Heart left ventricle (tissue), 16 donors: ENCODE results near the gene PTPRN2. TPM values are rescaled to one million over a fixed set of nuclear protein-coding genes. Genes with fewer than 3 reads are reported as not detected.

ENCODE experiments used
- ATAC-seq, 4 donors: fragments of 200-7000 bp; cut with Tn5 transposase; one replicate each; pipeline ENCODE4 v1.9.1; 2020 to 2022; ENCODE audit warnings: moderate library complexity in 4 of 4, mild to moderate bottlenecking in 3 of 4, moderate number of reproducible peaks in 1 of 4
- DNase-seq, 5 donors: peaks; one replicate each; pipeline ENCODE4 v3.0.0-alpha.2; 2020
- H3K27ac ChIP-seq, 12 donors: fragments of 200-600 bp; sonication (generic) in 4 of 12; one replicate each; pipeline versions ENCODE4 v1.5.0 to v1.8.0; 2016 to 2022; ENCODE audit warnings: mild to moderate bottlenecking in 2 of 12
- H3K27me3 ChIP-seq, 9 donors: fragments of 200-600 bp; sonication (generic) in 2 of 9; one replicate each; pipeline versions ENCODE4 v1.5.1 to v1.8.0; 2016 to 2022; ENCODE audit warnings: mild to moderate bottlenecking in 3 of 9
- H3K36me3 ChIP-seq, 9 donors: fragments of 200-600 bp; sonication (generic) in 2 of 9; one replicate each; pipeline versions ENCODE4 v1.5.0 to v1.8.0; 2018 to 2022; ENCODE audit warnings: mild to moderate bottlenecking in 2 of 9
- H3K4me1 ChIP-seq, 12 donors: fragments of 200-600 bp; sonication (generic) in 4 of 12; one replicate each; pipeline versions ENCODE4 v1.5.0 to v1.8.0; 2016 to 2022; ENCODE audit warnings: mild to moderate bottlenecking in 3 of 12
- H3K4me3 ChIP-seq, 12 donors: fragments of 200-600 bp; sonication (generic) in 4 of 12; one replicate each; pipeline versions ENCODE4 v1.5.0 to v1.8.0; 2017 to 2022; ENCODE audit warnings: mild to moderate bottlenecking in 9 of 12, moderate library complexity in 4 of 12
- H3K9me3 ChIP-seq, 12 donors: fragments of 200-600 bp; sonication (generic) in 4 of 12; one replicate each; pipeline versions ENCODE4 v1.5.0 to v1.8.0; 2016 to 2022; ENCODE audit warnings: mild to moderate bottlenecking in 1 of 12
- POLR2A ChIP-seq, 2 donors: fragments of 450-650 bp; IDR thresholded peaks; one replicate each; pipeline ENCODE4 v1.6.1; 2017; ENCODE audit warnings: antibody characterized with exemption in 2 of 2, mild to moderate bottlenecking in 2 of 2, moderate library complexity in 2 of 2
- WGBS, 4 donors: extraction: QIAGEN DNeasy Blood & Tissue Kit in 2 of 4; methylation state at CpG; one replicate each; pipeline versions ENCODE4 v1.1.5 to v1.1.7; 2013 to 2018; 5-methylcytosine and 5-hydroxymethylcytosine counted together
- intact Hi-C, 10 donors: fragments of 100-400 bp; cut with DNase I; formaldehyde crosslinking; loops; one replicate each; pipeline versions ENCODE4 v1.11.1 to v1.14.2; 2022
- polyA plus RNA-seq, 2 donors: library from polyadenylated mRNA; stranded (reverse); fragments of 200-250 nt; gene quantifications; one replicate each; pipeline ENCODE4 v1.2.3, GENCODE V29; 2013
- total RNA-seq, 9 donors: library from RNA; depleted of rRNA in 2 of 9; stranded (reverse); fragments of >200 nt in 2 of 9; fragmentation: NEBNext Ultra II Directional in 3 of 9; extraction: Animal tissue kit (Norgen Biotek cat#: 25700) in 3 of 9; gene quantifications; one replicate each; pipeline versions ENCODE4 v1.1.0 to v1.2.4, GENCODE V29; 2016 to 2023
- TF ChIP-seq, protein P1 (sequence below), 12 donors: fragments of 200-600 bp; sonication (generic) in 4 of 12; IDR thresholded peaks; one replicate each; pipeline versions ENCODE4 v1.5.0 to v1.8.0; 2018 to 2022; ENCODE audit warnings: antibody characterized with exemption in 12 of 12, mild to moderate bottlenecking in 5 of 12
- donor health status: ischemic (EF 13 %, LVEDD 7.1; RV severe dilation, severe dysfunction).
- donor health status: healthy with polysubstance abuse.
- donor health status: DM: no; HTN: yes; CAD: no.
- donor health status: DM: no; HTN: no; CAD: no.
- donor health status: ischemic (EF 25% LVEDD 6.9; RV normal size, moderate dysfunction).
- donor health status: ischemic (EF 25% LVEDD 5.7; RV mildly dilated, moderate dysfunction).
- donor health status: healthy.
- donor health status: DM: yes; HTN: yes; CAD: no.
- donor health status: ischemic (EF 35%, LVEDD 5.7; RV mildly dilated, moderate dysfunction).
- donor health status: nonischemic (EF 11% LVEDD 7.7; RV severe dilation, severe dysfunction).
- donor health status: DM: yes; HTN: yes; CAD: no.
- donor health status: PGD.
- donor health status: ischemic (EF 29% LVEDD 5.4; RV normal size, mild dysfunction).
- donor health status: nonischemic (EF 23%, LVEDD 6.1; RV moderate dilation, normal function).

PTPRN2 gene
- total and polyA plus RNA-seq, 11 donors, result 0.61 to 2.3 (median 1.3) TPM

DNA sequence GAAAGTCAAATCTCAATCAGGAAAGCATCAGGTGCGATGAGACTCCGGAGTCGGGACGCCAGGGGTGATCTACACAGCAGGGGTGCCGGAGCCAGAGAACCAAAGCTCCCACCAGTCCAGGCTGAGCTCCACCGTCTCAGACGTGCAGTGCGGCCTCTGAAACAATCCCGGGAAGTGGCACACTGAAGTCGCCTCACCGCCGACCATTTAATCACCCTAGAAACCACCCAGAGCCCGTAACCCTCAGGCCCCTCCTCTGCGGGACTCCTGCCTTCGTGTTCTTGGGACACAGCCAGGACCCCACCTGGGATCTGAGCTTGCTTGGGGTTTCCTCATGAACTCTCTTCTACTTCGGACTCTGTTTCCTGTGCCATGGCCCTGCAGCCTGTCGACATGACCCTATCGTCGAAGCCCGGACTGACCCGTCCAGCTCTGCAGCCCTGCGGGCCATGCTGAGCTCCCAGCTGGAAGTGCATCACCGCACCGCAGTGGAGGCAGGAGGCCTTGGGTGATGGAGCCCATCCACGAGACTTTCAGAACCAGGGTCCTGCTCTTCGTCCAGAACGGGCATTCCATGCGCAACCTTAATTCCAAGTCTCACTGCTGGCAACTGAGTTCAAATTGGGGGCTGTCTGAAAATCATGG, 266.4 kb downstream of the PTPRN2 start:
- WGBS, 4 donors, result 86 to 89% (median 87%) methylated on average over 28 of the region's 28 CpGs
- ATAC-seq, result no peak

DNA sequence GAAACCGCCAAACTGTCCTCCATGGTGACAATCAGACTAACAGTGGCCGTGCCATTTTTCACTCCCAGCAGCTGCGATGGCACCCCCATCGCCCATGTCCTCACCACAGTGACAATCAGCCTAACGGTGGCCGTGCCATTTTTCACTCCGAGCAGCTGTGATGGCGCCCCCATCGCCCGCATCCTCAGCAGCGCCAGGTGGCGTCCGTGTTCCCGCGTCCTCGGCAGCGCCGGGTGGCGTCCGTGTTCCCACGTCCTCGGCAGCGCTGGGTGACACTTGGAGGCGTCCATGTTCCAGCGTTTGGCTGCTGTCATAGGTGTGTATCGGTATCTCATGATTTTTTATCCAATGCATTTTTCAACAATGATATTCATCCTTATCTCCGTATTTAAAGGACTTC, 267.3 kb downstream of the PTPRN2 start:
- intact Hi-C loops, result loop anchor here in 1 of 10 donors (10.0 kb wide), 1 partner anchor 306 kb away; no protein-coding TSS in a partner anchor
- no peak for ATAC-seq
- peaks cover 0 to 17% (median 0%) of the 10 kb centered on the region in 12 donors for H3K4me1 ChIP-seq
- no peak overlapping the region for H3K27ac ChIP-seq
- no peak for TF ChIP-seq POLR2A (IDR thresholded peaks at IDR 0.05)
- TF ChIP-seq, protein P1, sequence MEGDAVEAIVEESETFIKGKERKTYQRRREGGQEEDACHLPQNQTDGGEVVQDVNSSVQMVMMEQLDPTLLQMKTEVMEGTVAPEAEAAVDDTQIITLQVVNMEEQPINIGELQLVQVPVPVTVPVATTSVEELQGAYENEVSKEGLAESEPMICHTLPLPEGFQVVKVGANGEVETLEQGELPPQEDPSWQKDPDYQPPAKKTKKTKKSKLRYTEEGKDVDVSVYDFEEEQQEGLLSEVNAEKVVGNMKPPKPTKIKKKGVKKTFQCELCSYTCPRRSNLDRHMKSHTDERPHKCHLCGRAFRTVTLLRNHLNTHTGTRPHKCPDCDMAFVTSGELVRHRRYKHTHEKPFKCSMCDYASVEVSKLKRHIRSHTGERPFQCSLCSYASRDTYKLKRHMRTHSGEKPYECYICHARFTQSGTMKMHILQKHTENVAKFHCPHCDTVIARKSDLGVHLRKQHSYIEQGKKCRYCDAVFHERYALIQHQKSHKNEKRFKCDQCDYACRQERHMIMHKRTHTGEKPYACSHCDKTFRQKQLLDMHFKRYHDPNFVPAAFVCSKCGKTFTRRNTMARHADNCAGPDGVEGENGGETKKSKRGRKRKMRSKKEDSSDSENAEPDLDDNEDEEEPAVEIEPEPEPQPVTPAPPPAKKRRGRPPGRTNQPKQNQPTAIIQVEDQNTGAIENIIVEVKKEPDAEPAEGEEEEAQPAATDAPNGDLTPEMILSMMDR (IDR thresholded peaks at IDR 0.05), result no peak
- H3K36me3 ChIP-seq, result no peaks in the 10 kb centered on the region
- no peaks in the 10 kb centered on the region for H3K9me3 ChIP-seq
- WGBS, 4 donors, result 85 to 91% (median 87%) methylated on average over 25 to 27 of the region's 27 CpGs
- H3K4me3 ChIP-seq, result no peak overlapping the region
- H3K27me3 ChIP-seq, result peaks cover 0 to 71% (median 17%) of the 10 kb centered on the region in 9 donors
- DNase-seq, result no peak

More for the DNA sequence above, 266.4 kb downstream of the PTPRN2 start:
- no peak overlapping the region for H3K4me3 ChIP-seq
- no peak overlapping the region for H3K27ac ChIP-seq
- peaks cover 0 to 17% (median 0%) of the 10 kb centered on the region in 12 donors for H3K4me1 ChIP-seq
- DNase-seq, result no peak
- no peak for TF ChIP-seq POLR2A (IDR thresholded peaks at IDR 0.05)
- TF ChIP-seq, protein P1 (IDR thresholded peaks at IDR 0.05), result no peak
- peaks cover 3 to 67% (median 17%) of the 10 kb centered on the region in 9 donors for H3K27me3 ChIP-seq
- H3K36me3 ChIP-seq, result no peaks in the 10 kb centered on the region
- intact Hi-C loops, result loop anchor here in 1 of 10 donors (10.0 kb wide), 1 partner anchor 306 kb away; no protein-coding TSS in a partner anchor
- no peaks in the 10 kb centered on the region for H3K9me3 ChIP-seq

DNA sequence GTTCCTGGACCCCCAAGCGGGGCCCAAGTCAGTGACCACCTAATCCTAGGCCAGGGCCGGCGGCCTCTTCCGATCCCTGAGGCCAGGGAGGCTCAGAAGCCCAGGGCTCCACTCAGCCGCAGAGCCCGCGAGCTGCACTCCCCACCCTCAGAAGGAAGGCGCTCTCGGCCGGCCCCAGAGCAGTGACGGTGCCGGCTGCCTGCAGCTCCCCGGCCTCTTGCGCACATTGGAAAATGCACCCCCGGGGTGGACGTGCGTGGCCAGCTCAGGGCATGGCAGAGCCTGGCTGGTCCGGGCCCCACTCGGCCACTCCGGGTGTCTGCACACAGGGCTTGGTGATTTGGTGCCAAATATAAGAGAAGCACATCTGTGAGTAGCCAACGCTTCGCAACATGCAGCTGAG, 269.1 kb downstream of the PTPRN2 start:
- intact Hi-C loops, result no loop called here
- 69 to 90% (median 74%) methylated on average over 9 to 22 of the region's 22 CpGs for WGBS, 4 donors
- peaks cover 0 to 17% (median 0%) of the 10 kb centered on the region in 12 donors for H3K4me1 ChIP-seq
- H3K4me3 ChIP-seq, result no peak overlapping the region
- ATAC-seq (no peak), DNase-seq (no peak)
- TF ChIP-seq, protein P1 (IDR thresholded peaks at IDR 0.05), result no peak
- TF ChIP-seq POLR2A (IDR thresholded peaks at IDR 0.05), result no peak
- no peaks in the 10 kb centered on the region for H3K9me3 ChIP-seq
- H3K27ac ChIP-seq, result peak overlapping the region in 3 of 12 donors; percentile 34 to 72 (median 61)
- H3K27me3 ChIP-seq, result peaks cover 0 to 54% (median 15%) of the 10 kb centered on the region in 9 donors
- no peaks in the 10 kb centered on the region for H3K36me3 ChIP-seq
